NT2/D1 (cell line): ENCODE measurements around the gene STK16.

Experiments
- DNase-seq: peaks from one replicate; pipeline ENCODE4 v3.0.0-alpha.2; 2011; ENCODE audit warnings: low read depth, low spot score
- H3K27me3 ChIP-seq: 2 replicates; pipeline ENCODE4 v1.6.0; 2011; ENCODE audit warnings: mild to moderate bottlenecking; ENCODE audit not compliant: insufficient read length, insufficient read depth
- H3K36me3 ChIP-seq: 2 replicates; pipeline ENCODE4 v1.6.1; 2011; ENCODE audit warnings: mild to moderate bottlenecking, low read length, mixed read lengths; ENCODE audit not compliant: insufficient read depth, insufficient read length
- H3K4me1 ChIP-seq: 2 replicates; pipeline ENCODE4 v1.5.1; 2011; ENCODE audit not compliant: insufficient read depth, insufficient read length
- H3K4me3 ChIP-seq: 2 replicates; pipeline ENCODE4 v1.5.1; 2011; ENCODE audit warnings: low read depth; ENCODE audit not compliant: insufficient read length
- H3K9ac ChIP-seq: 2 replicates; pipeline ENCODE4 v1.6.0; 2011; ENCODE audit warnings: low read depth; ENCODE audit not compliant: insufficient read length
- H3K9me3 ChIP-seq: 2 replicates; pipeline ENCODE4 v1.5.1; 2011; ENCODE audit warnings: mild to moderate bottlenecking, low read length; ENCODE audit not compliant: insufficient read depth
- SUZ12 ChIP-seq: IDR thresholded peaks from 2 replicates; pipeline ENCODE4 v1.6.1; 2011; ENCODE audit not compliant: insufficient read length, insufficient read depth; ENCODE audit errors: extremely low read depth
- YY1 ChIP-seq: IDR thresholded peaks from 2 replicates; pipeline ENCODE4 v1.6.1; 2011; ENCODE audit not compliant: insufficient read length, insufficient read depth
- ZNF274 ChIP-seq: IDR thresholded peaks from 2 replicates; pipeline ENCODE4 v1.6.1; 2011; ENCODE audit warnings: mild to moderate bottlenecking, low read depth, low read length

STK16 gene

GRCh38 chr2:219273937-219274336 is 28.7 kb downstream of the STK16 start:
- H3K36me3 ChIP-seq = no peaks in the 10 kb centered on the region
- H3K4me3 ChIP-seq = no peak overlapping the region
- TF ChIP-seq ZNF274 (no peak), SUZ12 (no peak), YY1 (no peak)
- H3K27me3 ChIP-seq = no peaks in the 10 kb centered on the region
- H3K9ac ChIP-seq = peak overlapping the region; percentile 70
- no peak for DNase-seq
- H3K9me3 ChIP-seq = no peaks in the 10 kb centered on the region
- H3K4me1 ChIP-seq = peaks cover 7% of the 10 kb centered on the region

GRCh38 chr2:219274361-219274921 is 29.2 kb downstream of the STK16 start:
- H3K36me3 ChIP-seq = no peaks in the 10 kb centered on the region
- peak; percentile 80 for DNase-seq
- peak overlapping the region; percentile 70 for H3K9ac ChIP-seq
- no peaks in the 10 kb centered on the region for H3K9me3 ChIP-seq
- H3K4me3 ChIP-seq = no peak overlapping the region
- TF ChIP-seq ZNF274 (no peak), YY1 (no peak), SUZ12 (no peak)
- peaks cover 7% of the 10 kb centered on the region for H3K4me1 ChIP-seq
- no peaks in the 10 kb centered on the region for H3K27me3 ChIP-seq

GRCh38 chr2:219277703-219278654 is 32.7 kb downstream of the STK16 start:
- H3K27me3 ChIP-seq = no peaks in the 10 kb centered on the region
- peaks cover 18% of the 10 kb centered on the region for H3K4me1 ChIP-seq
- TF ChIP-seq ZNF274 (no peak), SUZ12 (no peak), YY1 (no peak)
- H3K9me3 ChIP-seq = no peaks in the 10 kb centered on the region
- no peak for DNase-seq
- peaks cover 27% of the 10 kb centered on the region for H3K36me3 ChIP-seq
- peak overlapping the region; percentile 61 for H3K9ac ChIP-seq
- peak overlapping the region; percentile 31 for H3K4me3 ChIP-seq

- TF ChIP-seq ZNF274 (no peak), SUZ12 (no peak), YY1 (no peak)
- Histone ChIP-seq H3K4me3 (peak overlapping the region; percentile 31), H3K9me3 (no peaks in the 10 kb centered on the region), H3K36me3 (peaks cover 35% of the 10 kb centered on the region), H3K4me1 (peaks cover 18% of the 10 kb centered on the region), H3K9ac (peak overlapping the region; percentile 52), H3K27me3 (no peaks in the 10 kb centered on the region)
- no peak for DNase-seq
These were observed 33.4 kb downstream of the STK16 start for GRCh38 chr2:219278655-219279150.

- peak; percentile 95 for DNase-seq
- Histone ChIP-seq H3K4me1 (peaks cover 12% of the 10 kb centered on the region), H3K9ac (peak within 1 kb of the TSS; percentile 76), H3K9me3 (no peaks in the 10 kb centered on the region), H3K36me3 (peaks cover 41% of the 10 kb centered on the region), H3K27me3 (no peaks in the 10 kb centered on the region), H3K4me3 (peak within 1 kb of the TSS; percentile 61)
- no peak for TF ChIP-seq ZNF274
- no peak for TF ChIP-seq YY1
- no peak for TF ChIP-seq SUZ12
These were observed 34.1 kb downstream of the STK16 start, which contains the start of gene DNAJB2 for GRCh38 chr2:219279151-219279915. DNAJB2 (plus strand) TSS chr2:219279366; CDS start chr2:219279834, 468 bp downstream.

- H3K9me3 ChIP-seq = no peaks in the 10 kb centered on the region
- H3K36me3 ChIP-seq = peaks cover 48% of the 10 kb centered on the region
- no peak for TF ChIP-seq ZNF274
- H3K4me1 ChIP-seq = peaks cover 12% of the 10 kb centered on the region
- no peaks in the 10 kb centered on the region for H3K27me3 ChIP-seq
- DNase-seq = no peak
- H3K4me3 ChIP-seq = peak overlapping the region; percentile 61
- peak overlapping the region; percentile 76 for H3K9ac ChIP-seq
These were observed 34.7 kb downstream of the STK16 start for GRCh38 chr2:219279916-219280516.
